Thoracic aorta (tissue), 2 donors: Measurements from ENCODE around the gene INSRR. TPM values are rescaled to one million over a fixed set of nuclear protein-coding genes. Genes with fewer than 3 reads are reported as not detected.
A peak's percentile ranks its signal among the peaks of the same experiment; 100 is the strongest.

Experiments used
- ATAC-seq: fragments of 150-250 bp; one replicate; pipeline ENCODE4 v1.8.0; 2017; ENCODE audit warnings: low read depth; ENCODE audit not compliant: insufficient number of reproducible peaks, low FRiP score
- DNase-seq: peaks from one replicate; pipeline ENCODE4 v3.0.0-alpha.2; 2020; ENCODE audit warnings: low spot score
- H3K27ac ChIP-seq, 2 donors: fragments of 200-600 bp; sonication (generic); 1 replicate in 1 of 2; 2 replicates in 1 of 2; pipeline ENCODE4 v1.5.1; 2016; ENCODE audit warnings: mild to moderate bottlenecking in 2 of 2, moderate library complexity in 2 of 2
- H3K27me3 ChIP-seq: fragments of 200-600 bp; sonication (generic); replicated peaks from 2 replicates; pipeline ENCODE4 v1.6.0; 2016; ENCODE audit warnings: mild to moderate bottlenecking; ENCODE audit not compliant: insufficient read depth
- H3K36me3 ChIP-seq: fragments of 200-600 bp; sonication (generic); one replicate; pipeline ENCODE4 v1.5.1; 2016
- H3K4me1 ChIP-seq, 2 donors: fragments of 200-600 bp; sonication (generic); 1 replicate in 1 of 2; 2 replicates in 1 of 2; pipeline versions ENCODE4 v1.5.1 to v1.6.0; 2016; ENCODE audit warnings: low read depth in 2 of 2, mild to moderate bottlenecking in 1 of 2; ENCODE audit not compliant: control insufficient read depth in 1 of 2
- H3K4me3 ChIP-seq: fragments of 200-600 bp; sonication (generic); 2 replicates; pipeline ENCODE4 v1.5.1; 2016; ENCODE audit warnings: mild to moderate bottlenecking
- H3K9me3 ChIP-seq: fragments of 200-600 bp; sonication (generic); 2 replicates; pipeline ENCODE4 v1.5.1; 2016
- total RNA-seq, 2 donors: library from RNA; depleted of rRNA; stranded (reverse); fragments of >200 nt; gene quantifications; one replicate each; pipeline versions ENCODE4 v1.1.0 to v1.2.3, GENCODE V29; 2016
- TF ChIP-seq, protein P1 (sequence below): fragments of 200-600 bp; sonication (generic); IDR thresholded peaks from one replicate; pipeline ENCODE4 v1.5.1; 2019; ENCODE audit warnings: antibody characterized with exemption

Gene INSRR
- total RNA-seq, 2 donors from 2014 or later: not detected

GRCh38 chr1:156813750-156814570 is 45.0 kb downstream of the INSRR start:
- TF ChIP-seq, protein P1, sequence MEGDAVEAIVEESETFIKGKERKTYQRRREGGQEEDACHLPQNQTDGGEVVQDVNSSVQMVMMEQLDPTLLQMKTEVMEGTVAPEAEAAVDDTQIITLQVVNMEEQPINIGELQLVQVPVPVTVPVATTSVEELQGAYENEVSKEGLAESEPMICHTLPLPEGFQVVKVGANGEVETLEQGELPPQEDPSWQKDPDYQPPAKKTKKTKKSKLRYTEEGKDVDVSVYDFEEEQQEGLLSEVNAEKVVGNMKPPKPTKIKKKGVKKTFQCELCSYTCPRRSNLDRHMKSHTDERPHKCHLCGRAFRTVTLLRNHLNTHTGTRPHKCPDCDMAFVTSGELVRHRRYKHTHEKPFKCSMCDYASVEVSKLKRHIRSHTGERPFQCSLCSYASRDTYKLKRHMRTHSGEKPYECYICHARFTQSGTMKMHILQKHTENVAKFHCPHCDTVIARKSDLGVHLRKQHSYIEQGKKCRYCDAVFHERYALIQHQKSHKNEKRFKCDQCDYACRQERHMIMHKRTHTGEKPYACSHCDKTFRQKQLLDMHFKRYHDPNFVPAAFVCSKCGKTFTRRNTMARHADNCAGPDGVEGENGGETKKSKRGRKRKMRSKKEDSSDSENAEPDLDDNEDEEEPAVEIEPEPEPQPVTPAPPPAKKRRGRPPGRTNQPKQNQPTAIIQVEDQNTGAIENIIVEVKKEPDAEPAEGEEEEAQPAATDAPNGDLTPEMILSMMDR: peak; percentile 59
- ATAC-seq: no peak
- Histone ChIP-seq H3K27me3 (no peaks in the 10 kb centered on the region), H3K27ac (no peak overlapping the region), H3K4me1 (peaks cover 8 to 15% of the 10 kb centered on the region in 2 donors), H3K36me3 (no peaks in the 10 kb centered on the region), H3K4me3 (peak overlapping the region; percentile 77), H3K9me3 (no peaks in the 10 kb centered on the region)
- no peak for DNase-seq

DNA sequence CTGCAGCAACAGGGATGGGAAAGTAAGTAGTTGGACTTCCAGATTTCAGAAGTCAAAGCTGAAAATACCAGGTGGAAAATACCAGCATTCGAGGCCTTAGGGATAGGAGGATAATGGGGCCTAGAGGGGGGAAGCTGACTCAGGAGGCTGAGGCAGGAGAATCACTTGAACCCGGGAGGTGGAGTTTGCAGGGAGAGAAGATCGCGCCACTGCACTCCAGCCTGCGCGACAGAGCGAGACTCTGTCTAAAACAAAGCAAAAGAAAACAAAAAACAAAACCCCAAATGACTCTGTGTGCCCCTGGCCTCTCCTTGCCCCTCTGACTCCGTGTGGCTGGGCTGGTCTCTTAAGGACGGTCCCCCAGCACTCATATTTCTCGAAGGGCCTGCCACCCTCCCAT is 45.6 kb downstream of the INSRR start:
- Histone ChIP-seq H3K27ac (no peak overlapping the region), H3K4me1 (peaks cover 8 to 15% of the 10 kb centered on the region in 2 donors), H3K36me3 (no peaks in the 10 kb centered on the region), H3K27me3 (no peaks in the 10 kb centered on the region), H3K4me3 (peak overlapping the region; percentile 77), H3K9me3 (no peaks in the 10 kb centered on the region)
- ATAC-seq (no peak), DNase-seq (no peak)
- TF ChIP-seq, protein P1: no peak

DNA sequence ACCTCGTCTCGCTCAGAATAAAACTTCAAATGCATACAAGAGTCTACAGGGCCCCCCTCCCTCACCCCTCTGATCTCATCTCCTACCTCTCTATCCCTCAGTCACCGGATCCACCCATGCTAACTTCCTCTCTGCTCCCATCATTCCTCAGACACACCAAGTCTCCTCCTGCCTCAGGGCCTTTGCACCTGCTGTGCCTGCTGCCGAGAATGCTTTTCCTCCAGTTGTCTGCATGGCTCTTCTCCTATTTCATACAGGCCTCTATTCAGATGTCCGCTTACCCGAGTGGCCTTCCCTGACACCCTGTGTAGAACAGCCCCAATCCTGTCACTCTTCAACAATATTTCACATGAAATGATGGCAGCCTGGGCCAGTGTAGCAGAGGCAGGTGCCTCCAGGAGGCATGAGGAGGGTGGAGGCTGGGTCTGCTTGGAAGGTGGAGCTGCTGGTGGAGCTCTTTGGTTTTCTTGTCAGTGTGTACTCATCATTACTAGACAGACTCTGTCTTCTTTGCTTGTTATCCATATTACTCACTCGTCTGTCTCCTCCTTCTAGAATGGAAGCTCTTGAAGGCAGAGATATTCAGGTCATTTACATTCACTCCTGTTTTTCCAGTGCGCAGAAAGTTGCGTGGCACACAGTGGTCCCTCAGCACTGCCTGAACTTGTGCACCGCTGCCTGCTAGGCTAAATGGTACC is 46.5 kb downstream of the INSRR start:
- no peak overlapping the region for H3K4me3 ChIP-seq
- no peaks in the 10 kb centered on the region for H3K9me3 ChIP-seq
- H3K36me3 ChIP-seq: no peaks in the 10 kb centered on the region
- H3K27ac ChIP-seq: no peak overlapping the region
- TF ChIP-seq, protein P1: no peak
- H3K27me3 ChIP-seq: no peaks in the 10 kb centered on the region
- peaks cover 8 to 15% of the 10 kb centered on the region in 2 donors for H3K4me1 ChIP-seq
- ATAC-seq: no peak
- no peak for DNase-seq

GRCh38 chr1:156811168-156811567 is 47.7 kb downstream of the INSRR start:
- TF ChIP-seq, protein P1: no peak
- Histone ChIP-seq H3K36me3 (no peaks in the 10 kb centered on the region), H3K27ac (no peak overlapping the region), H3K27me3 (no peaks in the 10 kb centered on the region), H3K4me1 (peaks cover 8 to 15% of the 10 kb centered on the region in 2 donors), H3K9me3 (no peaks in the 10 kb centered on the region), H3K4me3 (no peak overlapping the region)
- no peak for ATAC-seq
- DNase-seq: no peak

- H3K4me3 ChIP-seq: no peak overlapping the region
- H3K4me1 ChIP-seq: peaks cover 8 to 15% of the 10 kb centered on the region in 2 donors
- no peaks in the 10 kb centered on the region for H3K27me3 ChIP-seq
- no peaks in the 10 kb centered on the region for H3K36me3 ChIP-seq
- H3K27ac ChIP-seq: no peak overlapping the region
- TF ChIP-seq, protein P1: no peak
- DNase-seq: no peak
- ATAC-seq: no peak
- no peaks in the 10 kb centered on the region for H3K9me3 ChIP-seq
Observed at GRCh38 chr1:156809711-156810366, 49.1 kb downstream of the INSRR start.
